HG02840 (cell line): ENCODE measurements around the gene ELOVL6.

Source experiments
- ATAC-seq: cut with Tn5 transposase; IDR thresholded peaks from one replicate; pipeline ENCODE4 v1.9.1; 2021; ENCODE audit warnings: mild to moderate bottlenecking, moderate library complexity, moderate number of reproducible peaks; ENCODE audit not compliant: unreplicated experiment, low FRiP score

Gene ELOVL6

GRCh38 chr4:110004556-110004955 lies 193.9 kb downstream of the ELOVL6 start:
- ATAC-seq, result no peak

DNA sequence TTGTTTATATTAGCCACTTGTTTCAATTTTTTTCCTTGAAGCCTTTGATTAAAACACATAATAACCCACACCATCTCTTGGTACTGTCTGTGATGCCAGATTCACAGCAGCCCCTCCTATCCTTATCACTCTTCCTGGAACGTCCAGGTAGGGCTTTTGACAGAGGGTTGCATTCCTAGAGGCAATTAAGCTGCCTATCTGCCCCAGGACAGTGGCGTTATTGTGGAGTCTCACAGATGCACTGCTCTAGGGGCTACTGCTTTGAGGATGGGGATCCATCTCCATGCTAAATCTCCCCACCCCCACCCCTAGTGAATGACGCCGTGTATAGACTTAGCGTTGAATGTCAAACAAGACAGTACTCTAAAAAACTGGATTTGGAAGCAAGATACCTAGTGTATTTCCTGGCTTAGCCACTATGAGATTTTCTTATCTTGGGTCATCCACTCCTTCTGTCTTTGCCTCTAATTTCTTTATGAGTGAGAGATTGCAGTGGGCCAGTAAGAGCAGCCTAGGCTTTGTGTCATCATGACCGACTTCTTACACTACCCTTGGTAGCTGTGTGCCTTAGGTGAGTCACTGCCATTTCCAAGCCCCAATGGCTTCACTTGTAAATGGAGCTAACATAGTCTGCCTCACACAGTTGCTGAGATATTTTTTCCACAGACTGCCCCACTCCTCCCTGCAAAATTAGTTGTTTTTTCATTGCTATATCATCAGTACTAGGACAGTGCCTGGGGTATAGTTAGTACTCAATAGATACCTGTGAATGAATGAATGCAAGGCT lies 194.8 kb downstream of the ELOVL6 start:
- ATAC-seq, result no peak

- no peak for ATAC-seq
These were observed 196.1 kb downstream of the ELOVL6 start for GRCh38 chr4:110002326-110002725.

- ATAC-seq, result no peak
These were observed 198.9 kb downstream of the ELOVL6 start for GRCh38 chr4:109999585-109999912.

DNA sequence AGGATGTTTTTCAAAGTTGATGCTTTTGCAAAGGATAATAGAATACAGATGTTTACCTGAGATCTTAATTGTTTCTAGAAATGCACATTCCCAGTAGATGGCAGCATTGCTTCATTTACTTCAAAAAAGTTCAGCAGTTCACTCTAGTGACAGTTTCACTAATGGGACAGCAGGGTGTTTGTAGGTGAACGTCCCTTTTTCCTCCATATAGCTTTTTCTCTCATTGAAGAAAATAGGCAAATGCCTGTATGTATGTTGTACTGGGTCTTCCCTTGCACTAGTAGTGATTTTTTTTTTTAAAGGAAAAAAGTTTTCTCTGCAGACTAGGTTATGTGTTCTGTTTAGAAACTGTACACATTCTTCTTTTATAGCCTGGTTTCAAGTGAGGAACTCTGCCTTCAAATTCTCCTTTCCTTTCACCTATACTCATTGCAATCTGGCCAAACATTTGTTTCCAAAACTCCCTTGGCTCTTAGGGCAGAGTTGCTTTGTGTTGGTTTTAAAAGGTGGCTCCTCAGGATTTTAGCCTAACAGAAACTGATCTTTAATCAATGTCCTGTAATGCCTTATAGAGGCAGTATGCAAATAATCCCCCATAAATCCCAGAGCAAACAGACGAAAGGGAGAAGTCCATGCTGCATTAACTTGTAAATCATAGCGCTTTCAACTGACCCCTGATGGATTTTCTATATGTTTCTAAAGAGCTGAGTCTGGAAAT lies 199.4 kb downstream of the ELOVL6 start:
- ATAC-seq, result peak; percentile 45

- no peak for ATAC-seq
These were observed 201.9 kb downstream of the ELOVL6 start for GRCh38 chr4:109996526-109996925.
